HepG2 (cell line): ENCODE results near the gene GDPD5. TPM values are rescaled to one million over a fixed set of nuclear protein-coding genes. Genes with fewer than 3 reads are reported as not detected.

ENCODE experiments used
- ATAC-seq: fragments of 200-7000 bp; cut with Tn5 transposase; 3 replicates; pipeline ENCODE4 v1.9.1; 2020; ENCODE audit warnings: mild to moderate bottlenecking, moderate library complexity
- BruUV-seq: library from RNA; stranded (reverse); fragments of 400-500 nt; replicated peaks from 2 replicates; lab custom pipeline; 2021; lab: Mats Ljungman, UMichigan
- CTCF ChIA-PET: fragments of 300-600 bp; formaldehyde crosslinking; extraction: SDS; loops from one replicate; lab custom pipeline; 2021; ENCODE audit warnings: low total read pairs, inconsistent platforms, low intra/inter-chr PET ratio; lab: Yijun Ruan, JAX
- POLR2A ChIA-PET: fragments of 350-600 bp; sonication (Branson Sonifier 250); formaldehyde crosslinking; loops from one replicate; lab custom pipeline; 2020; ENCODE audit warnings: antibody characterized with exemption, inconsistent platforms; lab: Yijun Ruan, JAX
- DNase-seq: peaks from one replicate; pipeline ENCODE4 v3.0.0-alpha.2; 2015; ENCODE audit warnings: low spot score
- FAIRE-seq: peaks from 3 replicates; lab custom pipeline; 2011; peaks lifted over from hg19 to GRCh38; lab: Jason Lieb, UNC
- H2AFZ ChIP-seq: one replicate; pipeline ENCODE4 v1.6.1; 2011; ENCODE audit warnings: low read length, inconsistent platforms
- H3K27ac ChIP-seq: fragments of 300-600 bp; 3 replicates; pipeline ENCODE4 v1.8.0; 2011; ENCODE audit warnings: mixed run types, mild to moderate bottlenecking, mixed read lengths, low read length, inconsistent platforms; ENCODE audit not compliant: insufficient read depth; ENCODE audit errors: extremely low read length
- H3K27me3 ChIP-seq, 2 experiments: fragments of 200-600 bp in 1 of 2; 2 replicates in 1 of 2; 3 replicates in 1 of 2; pipeline versions ENCODE4 v1.6.0 to v1.8.0; 2011; ENCODE audit warnings: low read length in 2 of 2, mild to moderate bottlenecking in 2 of 2, moderate library complexity in 2 of 2, inconsistent platforms in 1 of 2; ENCODE audit not compliant: insufficient read depth in 2 of 2, control insufficient read depth in 1 of 2
- H3K36me3 ChIP-seq, 2 experiments: fragments of 200-600 bp in 1 of 2; replicated peaks in 1 of 2; 2 replicates in 1 of 2; 3 replicates in 1 of 2; pipeline versions ENCODE4 v1.5.1 to v1.8.0; 2011; ENCODE audit warnings: low read length in 2 of 2, inconsistent platforms in 1 of 2; ENCODE audit not compliant: insufficient read depth in 2 of 2, control insufficient read depth in 1 of 2
- H3K4me1 ChIP-seq: 2 replicates; pipeline ENCODE4 v1.5.1; 2012; ENCODE audit warnings: low read length, inconsistent platforms; ENCODE audit not compliant: insufficient read depth
- H3K4me2 ChIP-seq: 2 replicates; pipeline ENCODE4 v1.6.0; 2011; ENCODE audit warnings: low read depth, low read length, inconsistent platforms
- H3K4me3 ChIP-seq, 3 experiments: fragments of 200-600 bp in 1 of 3; sonication (generic), shearing (Covaris generic) in 1 of 3; replicated peaks in 1 of 3; 2 replicates each; pipeline ENCODE4 v1.5.1; 2011 to 2016; ENCODE audit warnings: low read length in 3 of 3, inconsistent platforms in 2 of 3, low read depth in 2 of 3, mild to moderate bottlenecking in 2 of 3, control low read depth in 1 of 3, mixed read lengths in 1 of 3; ENCODE audit not compliant: insufficient read depth in 1 of 3
- H3K79me2 ChIP-seq: one replicate; pipeline ENCODE4 v1.6.1; 2011; ENCODE audit warnings: low read length, inconsistent platforms; ENCODE audit not compliant: insufficient read depth
- H3K9ac ChIP-seq: 2 replicates; pipeline ENCODE4 v1.6.0; 2011; ENCODE audit warnings: mild to moderate bottlenecking, low read depth, low read length, inconsistent platforms; ENCODE audit not compliant: insufficient read depth
- H3K9me3 ChIP-seq: 2 replicates; pipeline ENCODE4 v1.5.1; 2012; ENCODE audit warnings: mild to moderate bottlenecking, low read length
- H4K20me1 ChIP-seq: 2 replicates; pipeline ENCODE4 v1.6.0; 2011; ENCODE audit warnings: inconsistent platforms, mild to moderate bottlenecking, low read length, moderate library complexity; ENCODE audit not compliant: insufficient read depth
- ASH2L ChIP-seq: fragments of 300-600, 200-600 bp; sonication (generic); IDR thresholded peaks from 2 replicates; pipeline ENCODE4 v1.7.0; 2017; ENCODE audit warnings: low read depth, mild to moderate bottlenecking, moderate library complexity, mixed read lengths, low read length; ENCODE audit not compliant: insufficient read length
- ATF4 ChIP-seq, 2 experiments: fragments of 450-650 bp in 1 of 2; sonication (generic) in 1 of 2; formaldehyde crosslinking; IDR thresholded peaks; 2 replicates each; pipeline versions ENCODE4 v1.5.0 to v1.8.0; 2020 to 2022; ENCODE audit warnings: mild to moderate bottlenecking in 1 of 2, missing genetic modification reagents in 1 of 2
- FOXC1 ChIP-seq: sonication (generic); formaldehyde crosslinking; IDR thresholded peaks from 2 replicates; pipeline ENCODE4 v1.8.0; 2022; ENCODE audit warnings: mild to moderate bottlenecking, missing genetic modification reagents, borderline replicate concordance
- FOXM1 ChIP-seq: sonication (generic); formaldehyde crosslinking; IDR thresholded peaks from 2 replicates; pipeline ENCODE4 v1.5.0; 2020; ENCODE audit warnings: missing genetic modification reagents
- HES4 ChIP-seq: sonication (generic); formaldehyde crosslinking; IDR thresholded peaks from 2 replicates; pipeline ENCODE4 v1.9.0; 2021; ENCODE audit warnings: mild to moderate bottlenecking, missing genetic modification reagents, borderline replicate concordance
- HNRNPK ChIP-seq: fragments of 200-400 bp; formaldehyde crosslinking; IDR thresholded peaks from 2 replicates; pipeline ENCODE4 v1.6.1; 2018; ENCODE audit warnings: low read length, low read depth, moderate library complexity, mild to moderate bottlenecking; ENCODE audit not compliant: poor library complexity, severe bottlenecking
- IKZF4 ChIP-seq: sonication (generic); formaldehyde crosslinking; IDR thresholded peaks from 2 replicates; pipeline ENCODE4 v1.5.1; 2020; ENCODE audit warnings: borderline replicate concordance, mild to moderate bottlenecking, low read depth, missing genetic modification reagents; ENCODE audit errors: not compliant biosample characterization
- KDM2A ChIP-seq: sonication (generic); formaldehyde crosslinking; IDR thresholded peaks from 2 replicates; pipeline ENCODE4 v1.4.0; 2020; ENCODE audit warnings: low read depth, missing genetic modification reagents, borderline replicate concordance
- KDM4B ChIP-seq: sonication (generic); formaldehyde crosslinking; IDR thresholded peaks from 2 replicates; pipeline ENCODE4 v1.4.0; 2020; ENCODE audit warnings: missing genetic modification reagents
- MTERF4 ChIP-seq: sonication (generic); formaldehyde crosslinking; IDR thresholded peaks from 2 replicates; pipeline ENCODE4 v1.8.0; 2023; ENCODE audit warnings: mild to moderate bottlenecking, missing genetic modification reagents
- MYNN ChIP-seq: sonication (generic); formaldehyde crosslinking; IDR thresholded peaks from 2 replicates; pipeline ENCODE4 v1.4.0; 2020; ENCODE audit warnings: mild to moderate bottlenecking, low read depth, missing genetic modification reagents
- PCBP2 ChIP-seq: fragments of 200-400 bp; formaldehyde crosslinking; optimal IDR thresholded peaks from 2 replicates; pipeline ENCODE3; 2018; ENCODE audit warnings: low read length, low read depth; ENCODE audit not compliant: poor library complexity, severe bottlenecking
- RARA ChIP-seq: IDR thresholded peaks from 2 replicates; pipeline ENCODE4 v1.6.1; 2016; ENCODE audit warnings: missing genetic modification reagents, missing compliant biosample characterization
- RFXAP ChIP-seq: sonication (generic); formaldehyde crosslinking; IDR thresholded peaks from 2 replicates; pipeline ENCODE4 v1.4.0; 2020; ENCODE audit warnings: missing genetic modification reagents, borderline replicate concordance
- SRSF4 ChIP-seq: fragments of 200-400 bp; formaldehyde crosslinking; IDR thresholded peaks from one replicate; pipeline ENCODE4 v1.6.1; 2018; ENCODE audit warnings: mild to moderate bottlenecking, low read depth, low read length, moderate library complexity; ENCODE audit not compliant: poor library complexity, severe bottlenecking
- ZNF224 ChIP-seq: sonication (generic); formaldehyde crosslinking; IDR thresholded peaks from 2 replicates; pipeline ENCODE4 v1.5.0; 2020; ENCODE audit warnings: mild to moderate bottlenecking, missing genetic modification reagents
- ZNF432 ChIP-seq: sonication (generic); formaldehyde crosslinking; IDR thresholded peaks from 2 replicates; pipeline ENCODE4 v1.5.0; 2020; ENCODE audit warnings: missing genetic modification reagents, mild to moderate bottlenecking, borderline replicate concordance
- ZNF607 ChIP-seq: sonication (generic); formaldehyde crosslinking; IDR thresholded peaks from 2 replicates; pipeline ENCODE4 v1.5.1; 2020; ENCODE audit warnings: missing genetic modification reagents, mild to moderate bottlenecking, borderline replicate concordance
- ZNF781 ChIP-seq: sonication (generic); formaldehyde crosslinking; IDR thresholded peaks from 2 replicates; pipeline ENCODE4 v1.5.1; 2020; ENCODE audit warnings: borderline replicate concordance, mild to moderate bottlenecking, missing genetic modification reagents; ENCODE audit errors: not compliant biosample characterization
- ZNF878 ChIP-seq: sonication (generic); formaldehyde crosslinking; IDR thresholded peaks from 2 replicates; pipeline ENCODE4 v1.8.1; 2023; ENCODE audit warnings: mild to moderate bottlenecking, missing genetic modification reagents, moderate library complexity
- ZNF883 ChIP-seq: sonication (generic); formaldehyde crosslinking; IDR thresholded peaks from 2 replicates; pipeline ENCODE4 v1.5.1; 2020; ENCODE audit warnings: mild to moderate bottlenecking, missing genetic modification reagents; ENCODE audit errors: not compliant biosample characterization
- WGBS: methylation state at CpG from one replicate; pipeline ENCODE4 v1.1.6; 2017; ENCODE audit warnings: low lambda C conversion rate; 5-methylcytosine and 5-hydroxymethylcytosine counted together
- in situ Hi-C: cut with HindIII; loops from 2 replicates; pipeline ENCODE4 v1.10.0; 2017; ENCODE audit warnings: low pct_unique_long_range_greater_than_20kb; ENCODE audit not compliant: extremely low pct_ligation_motif_present
- intact Hi-C: fragments of 100-400 bp; cut with micrococcal nuclease; formaldehyde crosslinking; loops from one replicate; pipeline ENCODE4 v1.10.0; 2022; ENCODE audit not compliant: unreplicated experiment
- polyA plus RNA-seq, 8 experiments: library from polyadenylated mRNA; depleted of rRNA in 3 of 8; stranded (reverse) in 7 of 8; unstranded in 1 of 8; fragments of >200 nt; fragmentation: Illumina TruSeq in 4 of 8; extraction: Trizol in 4 of 8; gene quantifications; 2 replicates each; pipeline versions ENCODE4 v1.2.1 to v1.2.3, GENCODE V29; 2011 to 2016; ENCODE audit warnings: low read depth in 4 of 8, missing spikeins in 1 of 8, mixed read lengths in 1 of 8; ENCODE audit not compliant: insufficient read depth in 1 of 8
- total RNA-seq, 5 experiments: library from RNA; depleted of rRNA; stranded (reverse); fragments of >200 nt; fragmentation: Illumina TruSeq; extraction: Trizol; gene quantifications; 2 replicates each; pipeline ENCODE4 v1.2.3, GENCODE V29; 2016; ENCODE audit warnings: low read depth in 1 of 5

GDPD5 gene
- total and polyA plus RNA-seq, 2 of the 13 experiments (the other 11 are each of a cell fraction or from before 2014, with no cell fraction given), result 55.0 to 67.5 TPM

GRCh38 chr11:75547617-75548058 lies 21.9 kb upstream of the GDPD5 start (continued):
- TF ChIP-seq SRSF4, result no peak
- TF ChIP-seq RFXAP (CRISPR knock-in tag), result no peak
- TF ChIP-seq MTERF4 (CRISPR knock-in tag), result no peak
- no peak for TF ChIP-seq ZNF224 (CRISPR knock-in tag)
- no peak for TF ChIP-seq ZNF878 (CRISPR knock-in tag)

GRCh38 chr11:75547177-75547576 lies 21.4 kb upstream of the GDPD5 start:
- 87% methylated on average over 1 of the region's 1 CpG for WGBS
- TF ChIP-seq ZNF607 (no peak), ZNF883 (no peak), ASH2L (no peak), KDM4B (CRISPR knock-in tag) (no peak), HNRNPK (no peak), ATF4 (CRISPR knock-in tag; IDR thresholded peaks at IDR 0.05) (no peak), RARA (CRISPR knock-in tag) (no peak), HES4 (CRISPR knock-in tag) (no peak), MYNN (CRISPR knock-in tag) (no peak), PCBP2 (no peak), KDM2A (CRISPR knock-in tag) (no peak), FOXC1 (no peak), IKZF4 (CRISPR knock-in tag) (no peak), ZNF781 (CRISPR knock-in tag) (no peak), FOXM1 (no peak), ZNF432 (CRISPR knock-in tag) (no peak)
- in situ Hi-C loops (no loop called here), intact Hi-C loops (loop anchor here (1.0 to 5.0 kb wide), 3 partner anchors 30 to 222 kb away; partner anchors contain the start of gene DGAT2)
- H3K27ac ChIP-seq, result no peak overlapping the region
- peaks cover 0 to 22% of the 10 kb centered on the region in 2 experiments; a peak in 3 of 5 replicates for H3K27me3 ChIP-seq
- FAIRE-seq (no peak), DNase-seq (no peak), ATAC-seq (no peak)
- H4K20me1 ChIP-seq, result no peaks in the 10 kb centered on the region
- no TSS peak for BruUV-seq
- no peak overlapping the region for H2AFZ ChIP-seq
- H3K36me3 ChIP-seq, result no peaks in the 10 kb centered on the region
- no peak overlapping the region for H3K9ac ChIP-seq
- H3K4me2 ChIP-seq, result no peak overlapping the region
- POLR2A ChIA-PET, result no interaction called here
- no peak overlapping the region for H3K4me3 ChIP-seq
- CTCF ChIA-PET, result interaction anchor here (1.0 to 2.0 kb wide), 6 partner anchors 17 to 159 kb away, joined by 3 to 16 read pairs (median 5); no protein-coding TSS in a partner anchor
- H3K4me1 ChIP-seq, result peaks cover 6% of the 10 kb centered on the region; the same call in 1 of the 2 replicates
- H3K9me3 ChIP-seq, result no peaks in the 10 kb centered on the region
- H3K79me2 ChIP-seq, result no peaks in the 10 kb centered on the region
